Endothelial cell of umbilical vein (primary cell): ENCODE measurements around the gene OR52E6. TPM values are rescaled to one million over a fixed set of nuclear protein-coding genes. Genes with fewer than 3 reads are reported as not detected.

Source experiments
- BruUV-seq: library from RNA; stranded (reverse); fragments of 400-500 nt; replicated peaks from 2 replicates; lab custom pipeline; 2021; lab: Mats Ljungman, UMichigan
- CTCF ChIA-PET: fragments of 300-600, 350-600 bp; sonication (Branson Sonifier 250); formaldehyde crosslinking; loops from one replicate; lab custom pipeline; 2021; ENCODE audit warnings: antibody characterized with exemption, inconsistent platforms; lab: Charles Lee
- POLR2A ChIA-PET: fragments of 300-600, 350-600 bp; sonication (Branson Sonifier 250); formaldehyde crosslinking; loops from one replicate; lab custom pipeline; 2021; ENCODE audit warnings: antibody characterized with exemption, inconsistent platforms; lab: Charles Lee
- DNase-seq: peaks from one replicate; pipeline ENCODE4 v3.0.0-alpha.2; 2011; ENCODE audit warnings: low read depth, low spot score
- FAIRE-seq: peaks from 2 replicates; lab custom pipeline; 2011; peaks lifted over from hg19 to GRCh38; lab: Jason Lieb, UNC
- H2AFZ ChIP-seq: 2 replicates; pipeline ENCODE4 v1.6.0; 2012; ENCODE audit warnings: low read depth, low read length, control low read depth, inconsistent platforms
- H3K27ac ChIP-seq: 2 replicates; pipeline ENCODE4 v1.5.1; 2011; ENCODE audit warnings: low read depth, mild to moderate bottlenecking, control low read depth, low read length, moderate library complexity; ENCODE audit not compliant: insufficient read depth
- H3K27me3 ChIP-seq, 2 experiments: 2 replicates each; pipeline versions ENCODE4 v1.6.0 to v1.6.1; 2011; ENCODE audit warnings: low read length in 2 of 2, mixed read lengths in 1 of 2; ENCODE audit not compliant: control insufficient read depth in 2 of 2, insufficient read depth in 2 of 2
- H3K36me3 ChIP-seq, 2 experiments: 2 replicates in 1 of 2; 3 replicates in 1 of 2; pipeline ENCODE4 v1.5.1; 2011; ENCODE audit warnings: low read length in 2 of 2, mild to moderate bottlenecking in 1 of 2, moderate library complexity in 1 of 2; ENCODE audit not compliant: control insufficient read depth in 2 of 2, insufficient read depth in 2 of 2; ENCODE audit errors: extremely low read depth in 1 of 2
- H3K4me1 ChIP-seq: 3 replicates; pipeline ENCODE4 v1.5.1; 2011; ENCODE audit warnings: mild to moderate bottlenecking, low read length; ENCODE audit not compliant: control insufficient read depth, insufficient read depth; ENCODE audit errors: extremely low read depth
- H3K4me2 ChIP-seq: 2 replicates; pipeline ENCODE4 v1.6.1; 2011; ENCODE audit warnings: low read length, control low read depth, mixed read lengths; ENCODE audit not compliant: insufficient read depth
- H3K4me3 ChIP-seq, 3 experiments: fragments of 200-600 bp in 1 of 3; sonication (generic), shearing (Covaris generic) in 1 of 3; replicated peaks in 1 of 3; 2 replicates each; pipeline ENCODE4 v1.5.1; 2011 to 2016; ENCODE audit warnings: control low read depth in 3 of 3, low read length in 3 of 3, mild to moderate bottlenecking in 2 of 3, inconsistent platforms in 1 of 3, low read depth in 1 of 3, moderate library complexity in 1 of 3; ENCODE audit not compliant: insufficient read depth in 1 of 3
- H3K79me2 ChIP-seq: 2 replicates; pipeline ENCODE4 v1.6.0; 2012; ENCODE audit warnings: low read length, inconsistent platforms; ENCODE audit not compliant: control insufficient read depth, insufficient read depth
- H3K9ac ChIP-seq: replicated peaks from 2 replicates; pipeline ENCODE3; 2011; ENCODE audit warnings: low read length, control low read depth; ENCODE audit not compliant: insufficient read depth; ENCODE audit errors: extremely low read depth
- H3K9me1 ChIP-seq: replicated peaks from 3 replicates; pipeline ENCODE4 v1.6.0; 2011; ENCODE audit warnings: mild to moderate bottlenecking, low read length; ENCODE audit not compliant: control insufficient read depth, insufficient read depth; ENCODE audit errors: extremely low read depth
- H3K9me3 ChIP-seq: replicated peaks from 2 replicates; pipeline ENCODE4 v1.5.1; 2012; ENCODE audit warnings: low read length, inconsistent platforms; ENCODE audit not compliant: control insufficient read depth, insufficient read depth
- H4K20me1 ChIP-seq: replicated peaks from 2 replicates; pipeline ENCODE3; 2011; ENCODE audit warnings: mild to moderate bottlenecking, low read length; ENCODE audit not compliant: control insufficient read depth, insufficient read depth; ENCODE audit errors: extremely low read depth
- EZH2 ChIP-seq: IDR thresholded peaks from 2 replicates; pipeline ENCODE4 v1.6.1; 2012; ENCODE audit warnings: borderline replicate concordance, low read depth, mild to moderate bottlenecking, moderate library complexity, low read length, inconsistent platforms; ENCODE audit not compliant: severe bottlenecking
- FOS ChIP-seq: IDR thresholded peaks from 2 replicates; pipeline ENCODE4 v1.6.1; 2011; ENCODE audit warnings: mild to moderate bottlenecking, low read length, moderate library complexity, borderline replicate concordance; ENCODE audit not compliant: insufficient read depth
- GATA2 ChIP-seq: IDR thresholded peaks from 2 replicates; pipeline ENCODE4 v1.7.0; 2011; ENCODE audit warnings: low read depth, mild to moderate bottlenecking, moderate library complexity, mixed read lengths, low read length; ENCODE audit not compliant: insufficient read length, insufficient read depth
- JUN ChIP-seq: IDR thresholded peaks from 2 replicates; pipeline ENCODE4 v1.6.1; 2011; ENCODE audit warnings: borderline replicate concordance, low read depth; ENCODE audit not compliant: insufficient read length, insufficient read depth
- MYC ChIP-seq: IDR thresholded peaks from one replicate; pipeline ENCODE4 v1.6.1; 2011; ENCODE audit warnings: mild to moderate bottlenecking, low read depth, low read length
- POLR2A ChIP-seq: IDR thresholded peaks from 2 replicates; pipeline ENCODE4 v1.6.1; 2012; ENCODE audit warnings: low read depth, mild to moderate bottlenecking, control low read depth, low read length
- POLR2AphosphoS5 ChIP-seq: IDR thresholded peaks from 2 replicates; pipeline ENCODE4 v1.6.1; 2012; ENCODE audit warnings: low read depth, mild to moderate bottlenecking, control low read depth, low read length, moderate library complexity; ENCODE audit not compliant: insufficient read depth
- dilution Hi-C: fragments of 300-500 bp; cut with MboI; formaldehyde crosslinking; loops from one replicate; pipeline ENCODE4 v1.15.0; 2019; ENCODE audit warnings: low sequenced_read_pairs; ENCODE audit not compliant: extremely low pct_ligation_motif_present
- intact Hi-C: fragments of 100-400 bp; cut with micrococcal nuclease; formaldehyde crosslinking; loops from one replicate; pipeline ENCODE4 v1.10.0; 2022
- polyA plus RNA-seq, 4 experiments: library from polyadenylated mRNA; depleted of rRNA in 3 of 4; stranded (reverse) in 3 of 4; unstranded in 1 of 4; fragments of >200 nt; gene quantifications; 2 replicates each; pipeline versions ENCODE4 v1.2.1 to v1.2.3, GENCODE V29; 2011 to 2012; ENCODE audit warnings: missing spikeins in 1 of 4
- total RNA-seq: library from RNA; stranded (reverse); gene quantifications from 2 replicates; pipeline ENCODE4 v1.2.3, GENCODE V29; 2021
- TF ChIP-seq, protein P1 (sequence below), 2 donors: IDR thresholded peaks; 1 replicate in 1 of 2; 2 replicates in 1 of 2; pipeline ENCODE4 v1.5.1; 2011; ENCODE audit warnings: low read length in 2 of 2, mild to moderate bottlenecking in 2 of 2, moderate library complexity in 2 of 2, control low read depth in 1 of 2, inconsistent platforms in 1 of 2, low read depth in 1 of 2; ENCODE audit not compliant: insufficient read depth in 1 of 2; ENCODE audit errors: extremely low read depth in 1 of 2
- TF ChIP-seq, protein P2 (sequence below): IDR thresholded peaks from 2 replicates; pipeline ENCODE4 v1.6.1; 2011; ENCODE audit not compliant: insufficient read depth, insufficient read length

The OR52E6 gene
- total and polyA plus RNA-seq, 2 donors (not counting 3 experiments of a cell fraction or from before 2014, with no cell fraction given): not detected

DNA sequence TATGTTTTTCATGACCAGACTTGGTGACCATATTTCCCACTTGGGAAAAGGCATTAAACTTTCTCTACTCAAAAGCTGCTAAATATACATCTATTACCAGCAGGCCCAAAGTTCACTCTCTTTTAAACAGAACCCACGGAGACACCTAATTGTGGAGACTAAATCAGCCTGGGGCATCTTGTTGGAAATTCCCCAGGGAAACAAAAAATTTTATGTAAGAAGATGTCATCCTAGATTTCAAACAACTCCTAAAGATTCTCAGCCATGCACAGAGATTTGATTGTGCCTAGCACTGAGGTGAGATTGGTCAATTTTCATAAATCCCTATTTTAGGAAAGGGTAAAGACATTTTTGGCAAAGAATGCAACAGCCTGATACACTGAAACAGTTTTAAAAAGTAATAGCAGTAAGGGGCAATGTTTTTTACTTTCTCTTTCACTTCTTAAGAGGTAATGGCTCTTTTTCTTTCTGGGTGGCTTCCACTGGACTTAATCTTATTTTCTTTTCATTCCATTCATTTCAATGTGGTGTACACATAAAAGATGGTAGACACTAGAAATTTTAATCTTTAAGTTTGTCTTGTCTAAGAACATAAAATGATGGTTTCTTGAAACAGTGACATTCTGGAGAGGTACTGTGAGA is 23.3 kb downstream of the OR52E6 start:
- Histone ChIP-seq H3K9ac (no peak overlapping the region), H3K9me3 (no peaks in the 10 kb centered on the region), H3K36me3 (no peaks in the 10 kb centered on the region), H2AFZ (no peak overlapping the region), H3K4me1 (no peaks in the 10 kb centered on the region), H3K79me2 (no peaks in the 10 kb centered on the region), H4K20me1 (no peaks in the 10 kb centered on the region), H3K27ac (no peak overlapping the region), H3K27me3 (no peaks in the 10 kb centered on the region), H3K4me2 (no peak overlapping the region), H3K9me1 (no peaks in the 10 kb centered on the region), H3K4me3 (no peak overlapping the region)
- FAIRE-seq (no peak), DNase-seq (peak; percentile 11)
- TF ChIP-seq JUN (no peak), POLR2AphosphoS5 (no peak), EZH2 (no peak), GATA2 (no peak), MYC (no peak), POLR2A (no peak), FOS (no peak)
- TF ChIP-seq, protein P1, sequence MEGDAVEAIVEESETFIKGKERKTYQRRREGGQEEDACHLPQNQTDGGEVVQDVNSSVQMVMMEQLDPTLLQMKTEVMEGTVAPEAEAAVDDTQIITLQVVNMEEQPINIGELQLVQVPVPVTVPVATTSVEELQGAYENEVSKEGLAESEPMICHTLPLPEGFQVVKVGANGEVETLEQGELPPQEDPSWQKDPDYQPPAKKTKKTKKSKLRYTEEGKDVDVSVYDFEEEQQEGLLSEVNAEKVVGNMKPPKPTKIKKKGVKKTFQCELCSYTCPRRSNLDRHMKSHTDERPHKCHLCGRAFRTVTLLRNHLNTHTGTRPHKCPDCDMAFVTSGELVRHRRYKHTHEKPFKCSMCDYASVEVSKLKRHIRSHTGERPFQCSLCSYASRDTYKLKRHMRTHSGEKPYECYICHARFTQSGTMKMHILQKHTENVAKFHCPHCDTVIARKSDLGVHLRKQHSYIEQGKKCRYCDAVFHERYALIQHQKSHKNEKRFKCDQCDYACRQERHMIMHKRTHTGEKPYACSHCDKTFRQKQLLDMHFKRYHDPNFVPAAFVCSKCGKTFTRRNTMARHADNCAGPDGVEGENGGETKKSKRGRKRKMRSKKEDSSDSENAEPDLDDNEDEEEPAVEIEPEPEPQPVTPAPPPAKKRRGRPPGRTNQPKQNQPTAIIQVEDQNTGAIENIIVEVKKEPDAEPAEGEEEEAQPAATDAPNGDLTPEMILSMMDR (IDR thresholded peaks at IDR 0.05; ENCODE audit: extremely low read depth in 1 of 2, insufficient read depth in 1 of 2, low read depth in 1 of 2, low read length in 2 of 2): no peak
- TF ChIP-seq, protein P2, sequence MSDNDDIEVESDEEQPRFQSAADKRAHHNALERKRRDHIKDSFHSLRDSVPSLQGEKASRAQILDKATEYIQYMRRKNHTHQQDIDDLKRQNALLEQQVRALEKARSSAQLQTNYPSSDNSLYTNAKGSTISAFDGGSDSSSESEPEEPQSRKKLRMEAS: no peak
- dilution Hi-C loops: no loop called here
- ChIA-PET CTCF (no interaction called here), POLR2A (no interaction called here)
- no TSS peak for BruUV-seq
- intact Hi-C loops: no loop called here
